ENCODE data around the gene AKAP8L. TPM values are rescaled to one million over a fixed set of nuclear protein-coding genes. Genes with fewer than 3 reads are reported as not detected.

The AKAP8L gene
- total and polyA plus RNA-seq, 10 of the 15 experiments (the other 5 are each of a cell fraction or from before 2014, with no cell fraction given): 0.66 to 64.3 (median 40.0) TPM

DNA sequence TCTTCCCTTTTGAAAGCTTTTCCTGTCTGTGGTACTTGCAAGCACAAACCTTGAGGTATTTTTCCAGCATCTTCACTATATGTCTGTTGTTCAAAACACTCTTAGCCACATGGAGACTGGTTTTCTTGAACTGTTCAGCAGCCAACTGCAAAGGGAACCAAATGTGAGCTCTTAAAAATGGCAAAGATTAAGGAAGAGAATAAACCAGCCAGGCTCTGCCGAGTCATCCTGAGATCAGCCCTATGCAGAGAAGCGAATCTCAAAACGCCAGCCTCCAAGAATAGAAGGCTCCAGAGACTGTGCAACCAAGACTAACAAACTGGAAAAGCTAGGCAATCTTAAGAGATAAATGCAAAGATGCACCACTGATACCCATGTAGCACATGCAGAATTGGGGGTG is 59.9 kb downstream of the AKAP8L start:
- TF ChIP-seq, protein P1, sequence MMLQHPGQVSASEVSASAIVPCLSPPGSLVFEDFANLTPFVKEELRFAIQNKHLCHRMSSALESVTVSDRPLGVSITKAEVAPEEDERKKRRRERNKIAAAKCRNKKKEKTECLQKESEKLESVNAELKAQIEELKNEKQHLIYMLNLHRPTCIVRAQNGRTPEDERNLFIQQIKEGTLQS (IDR thresholded peaks at IDR 0.05; ENCODE audit: borderline replicate concordance, extremely low read depth, low read depth, low read length): no peak
- TF ChIP-seq RCOR1 (conservative IDR thresholded peaks at IDR 0.05; ENCODE audit: low read depth, low read length) (no peak), PML (IDR thresholded peaks at IDR 0.05; ENCODE audit: low read length) (no peak), ESRRA (IDR thresholded peaks at IDR 0.05; ENCODE audit: low read length) (no peak), DPF2 (IDR thresholded peaks at IDR 0.05) (no peak)
- TF ChIP-seq, protein P2, sequence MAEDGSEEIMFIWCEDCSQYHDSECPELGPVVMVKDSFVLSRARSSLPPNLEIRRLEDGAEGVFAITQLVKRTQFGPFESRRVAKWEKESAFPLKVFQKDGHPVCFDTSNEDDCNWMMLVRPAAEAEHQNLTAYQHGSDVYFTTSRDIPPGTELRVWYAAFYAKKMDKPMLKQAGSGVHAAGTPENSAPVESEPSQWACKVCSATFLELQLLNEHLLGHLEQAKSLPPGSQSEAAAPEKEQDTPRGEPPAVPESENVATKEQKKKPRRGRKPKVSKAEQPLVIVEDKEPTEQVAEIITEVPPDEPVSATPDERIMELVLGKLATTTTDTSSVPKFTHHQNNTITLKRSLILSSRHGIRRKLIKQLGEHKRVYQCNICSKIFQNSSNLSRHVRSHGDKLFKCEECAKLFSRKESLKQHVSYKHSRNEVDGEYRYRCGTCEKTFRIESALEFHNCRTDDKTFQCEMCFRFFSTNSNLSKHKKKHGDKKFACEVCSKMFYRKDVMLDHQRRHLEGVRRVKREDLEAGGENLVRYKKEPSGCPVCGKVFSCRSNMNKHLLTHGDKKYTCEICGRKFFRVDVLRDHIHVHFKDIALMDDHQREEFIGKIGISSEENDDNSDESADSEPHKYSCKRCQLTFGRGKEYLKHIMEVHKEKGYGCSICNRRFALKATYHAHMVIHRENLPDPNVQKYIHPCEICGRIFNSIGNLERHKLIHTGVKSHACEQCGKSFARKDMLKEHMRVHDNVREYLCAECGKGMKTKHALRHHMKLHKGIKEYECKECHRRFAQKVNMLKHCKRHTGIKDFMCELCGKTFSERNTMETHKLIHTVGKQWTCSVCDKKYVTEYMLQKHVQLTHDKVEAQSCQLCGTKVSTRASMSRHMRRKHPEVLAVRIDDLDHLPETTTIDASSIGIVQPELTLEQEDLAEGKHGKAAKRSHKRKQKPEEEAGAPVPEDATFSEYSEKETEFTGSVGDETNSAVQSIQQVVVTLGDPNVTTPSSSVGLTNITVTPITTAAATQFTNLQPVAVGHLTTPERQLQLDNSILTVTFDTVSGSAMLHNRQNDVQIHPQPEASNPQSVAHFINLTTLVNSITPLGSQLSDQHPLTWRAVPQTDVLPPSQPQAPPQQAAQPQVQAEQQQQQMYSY (CRISPR knock-in tag; IDR thresholded peaks at IDR 0.05): no peak
- POLR2A ChIA-PET: no interaction called here
- H3K27ac ChIP-seq (ENCODE audit: control insufficient read depth, insufficient read depth): no peak overlapping the region
- H3K4me2 ChIP-seq (ENCODE audit: control insufficient read depth, insufficient read depth): no peak overlapping the region
- CTCF ChIA-PET: interaction anchor here (0.9 kb wide), 1 partner anchor 25 kb away, joined by 4 read pairs; no protein-coding TSS in a partner anchor
- no peak overlapping the region for H3K9ac ChIP-seq (ENCODE audit: control insufficient read depth, insufficient read depth, low read length)
- peaks cover 9% of the 10 kb centered on the region for H3K4me1 ChIP-seq (ENCODE audit: control insufficient read depth, insufficient read depth, low read length)
- H3K27me3 ChIP-seq (replicated peaks in 1 of 2; ENCODE audit: control insufficient read depth in 2 of 2, insufficient read depth in 2 of 2, low read length in 1 of 2): no peaks in the 10 kb centered on the region
- BruUV-seq (replicated peaks): no TSS peak
- WGBS (ENCODE audit: insufficient coverage, insufficient replicate concordance, low lambda C conversion rate, missing lambda C conversion rate): 68% methylated on average over 3 of the region's 3 CpGs
- H2AFZ ChIP-seq (ENCODE audit: control insufficient read depth, low read depth, low read length): no peak overlapping the region
- DNase-seq (ENCODE audit: low read depth, low spot score): no peak
- in situ Hi-C loops (cut with MboI): no loop called here
- intact Hi-C loops (cut with micrococcal nuclease; ENCODE audit: unreplicated experiment): no loop called here
- 0 out of 2 replicates have a peak, but pooled peaks cover 4% of the 10 kb centered on the region for H4K20me1 ChIP-seq (ENCODE audit: control insufficient read depth, insufficient read depth)
- RAD21 ChIA-PET (ENCODE audit: unreplicated experiment): interaction anchor here (0.6 to 0.7 kb wide), 2 partner anchors 12 to 21 kb away, joined by 3 read pairs; no protein-coding TSS in a partner anchor
- SMC1A ChIA-PET (ENCODE audit: uncharacterized antibody, unreplicated experiment): interaction anchor here (1.0 to 2.0 kb wide), 3 partner anchors 21 to 60 kb away, joined by 3 to 5 read pairs (median 5); partner anchors contain the start of gene AKAP8L
- no peak overlapping the region for H3K4me3 ChIP-seq
- peaks cover 28 to 37% of the 10 kb centered on the region in 2 experiments for H3K36me3 ChIP-seq (ENCODE audit: control insufficient read depth in 2 of 2, insufficient read depth in 2 of 2, low read length in 1 of 2)
- no peak for ATAC-seq
- H3K9me3 ChIP-seq (replicated peaks; ENCODE audit: control insufficient read depth, insufficient read depth, low read length): no peaks in the 10 kb centered on the region
- no peak for FAIRE-seq
- H3K79me2 ChIP-seq (ENCODE audit: control insufficient read depth, insufficient read depth, low read length): no peaks in the 10 kb centered on the region
